Ishikawa (cell line): ENCODE results near the gene ADCY4.

Source experiments
- CEBPB ChIP-seq: IDR thresholded peaks from 2 replicates; pipeline ENCODE4 v1.6.1; 2012
- CREB1 ChIP-seq: IDR thresholded peaks from 2 replicates; pipeline ENCODE4 v1.6.1; 2012; ENCODE audit warnings: low read depth
- EGR1 ChIP-seq: IDR thresholded peaks from 2 replicates; pipeline ENCODE4 v1.6.1; 2012
- EP300 ChIP-seq: IDR thresholded peaks from 2 replicates; pipeline ENCODE4 v1.6.1; 2012; ENCODE audit warnings: borderline replicate concordance
- FOXM1 ChIP-seq: IDR thresholded peaks from 2 replicates; pipeline ENCODE4 v1.6.1; 2012; ENCODE audit warnings: low read depth, borderline replicate concordance
- NFIC ChIP-seq: IDR thresholded peaks from 2 replicates; pipeline ENCODE4 v1.6.1; 2012
- RAD21 ChIP-seq: IDR thresholded peaks from 2 replicates; pipeline ENCODE4 v1.6.1; 2012; ENCODE audit warnings: low read depth
- TAF1 ChIP-seq: IDR thresholded peaks from 2 replicates; pipeline ENCODE4 v1.6.1; 2012; ENCODE audit warnings: low read depth, mild to moderate bottlenecking
- TCF12 ChIP-seq: IDR thresholded peaks from 2 replicates; pipeline ENCODE4 v1.6.1; 2012; ENCODE audit warnings: low read depth
- TEAD4 ChIP-seq: IDR thresholded peaks from 2 replicates; pipeline ENCODE4 v1.6.1; 2012
- YY1 ChIP-seq: IDR thresholded peaks from 2 replicates; pipeline ENCODE4 v1.6.1; 2012; ENCODE audit warnings: low read depth
- ZBTB7A ChIP-seq: IDR thresholded peaks from 2 replicates; pipeline ENCODE4 v1.6.1; 2012; ENCODE audit warnings: low read depth
- TF ChIP-seq, protein P1 (sequence below): IDR thresholded peaks from 2 replicates; pipeline ENCODE4 v1.6.1; 2012
- TF ChIP-seq, protein P2 (sequence below): IDR thresholded peaks from 2 replicates; pipeline ENCODE4 v1.6.1; 2012; ENCODE audit warnings: low read depth, mild to moderate bottlenecking
- TF ChIP-seq, protein P3 (sequence below): IDR thresholded peaks from 2 replicates; pipeline ENCODE4 v1.6.1; 2012

The ADCY4 gene

DNA sequence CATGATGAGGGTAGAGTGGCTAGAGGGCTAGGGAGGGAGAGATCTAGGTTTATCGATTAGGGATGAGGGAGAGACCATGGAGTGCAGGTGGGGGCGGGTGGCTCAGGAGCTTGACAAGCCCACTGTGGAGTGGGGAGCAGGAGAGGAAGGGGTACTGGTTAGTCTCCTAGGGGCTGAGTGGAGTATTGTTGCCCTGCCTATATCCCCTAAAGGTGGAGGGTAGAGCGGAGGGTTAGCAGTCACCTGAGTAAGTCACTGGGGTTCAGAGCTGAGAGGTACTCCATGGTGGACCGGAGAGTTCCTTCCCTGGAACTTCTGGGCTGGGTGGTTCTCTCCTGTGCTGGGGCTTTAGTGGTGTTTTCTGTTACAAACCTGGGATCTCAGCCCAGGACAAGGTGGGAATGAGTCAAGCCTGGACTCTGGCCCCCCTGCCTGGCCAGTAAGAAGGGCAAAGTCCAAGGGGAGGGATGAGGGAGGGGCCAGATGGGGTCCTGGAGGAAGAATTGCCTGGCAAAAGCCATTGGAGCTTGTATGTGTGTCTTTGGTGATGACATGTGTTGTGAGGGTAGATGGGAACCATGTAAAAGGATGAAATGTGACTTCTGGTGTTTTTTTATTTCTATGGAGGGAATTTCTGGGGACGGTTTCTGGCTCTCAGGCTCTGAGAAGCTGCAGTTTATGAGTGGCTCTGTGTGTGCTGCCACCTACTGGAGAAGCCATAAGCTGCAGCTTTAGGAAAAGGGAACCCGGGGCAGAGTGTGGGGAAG lies 27.1 kb downstream of the ADCY4 start, which contains the start of gene CIDEB:
CIDEB (minus strand) TSS at position 403 of the 767 bp plus-strand sequence; CDS start at position 284, 119 bp downstream.
- no peak for TF ChIP-seq FOXM1
- TF ChIP-seq RAD21, result peak; percentile 53

DNA sequence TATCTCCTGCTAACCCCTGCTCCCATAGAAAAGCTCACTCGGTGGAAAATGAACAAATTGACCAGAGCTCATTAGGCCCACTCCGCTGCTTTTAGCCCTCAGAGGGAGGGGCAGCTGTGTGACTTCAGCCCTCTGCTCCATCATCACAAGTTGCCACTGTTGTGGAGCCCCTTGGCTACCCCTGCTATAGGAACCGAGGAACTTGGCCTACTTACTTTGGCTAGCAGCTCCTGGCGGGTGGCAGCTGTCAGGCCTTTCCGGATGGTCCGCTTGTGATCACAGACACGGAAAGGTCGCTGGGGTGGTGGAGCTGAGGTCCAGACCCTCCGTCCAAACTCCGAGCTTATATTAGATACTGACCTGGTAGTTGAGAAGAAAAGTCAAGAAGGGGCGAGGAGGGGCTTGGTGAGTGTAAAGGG lies 27.7 kb downstream of the ADCY4 start:
- TF ChIP-seq, protein P1, sequence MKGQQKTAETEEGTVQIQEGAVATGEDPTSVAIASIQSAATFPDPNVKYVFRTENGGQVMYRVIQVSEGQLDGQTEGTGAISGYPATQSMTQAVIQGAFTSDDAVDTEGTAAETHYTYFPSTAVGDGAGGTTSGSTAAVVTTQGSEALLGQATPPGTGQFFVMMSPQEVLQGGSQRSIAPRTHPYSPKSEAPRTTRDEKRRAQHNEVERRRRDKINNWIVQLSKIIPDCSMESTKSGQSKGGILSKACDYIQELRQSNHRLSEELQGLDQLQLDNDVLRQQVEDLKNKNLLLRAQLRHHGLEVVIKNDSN, result no peak
- TF ChIP-seq NFIC (no peak), EGR1 (no peak), YY1 (no peak), EP300 (no peak), CREB1 (no peak), FOXM1 (no peak), RAD21 (no peak), TAF1 (no peak), TEAD4 (no peak), ZBTB7A (no peak), TCF12 (no peak), CEBPB (no peak)
- TF ChIP-seq, protein P2, sequence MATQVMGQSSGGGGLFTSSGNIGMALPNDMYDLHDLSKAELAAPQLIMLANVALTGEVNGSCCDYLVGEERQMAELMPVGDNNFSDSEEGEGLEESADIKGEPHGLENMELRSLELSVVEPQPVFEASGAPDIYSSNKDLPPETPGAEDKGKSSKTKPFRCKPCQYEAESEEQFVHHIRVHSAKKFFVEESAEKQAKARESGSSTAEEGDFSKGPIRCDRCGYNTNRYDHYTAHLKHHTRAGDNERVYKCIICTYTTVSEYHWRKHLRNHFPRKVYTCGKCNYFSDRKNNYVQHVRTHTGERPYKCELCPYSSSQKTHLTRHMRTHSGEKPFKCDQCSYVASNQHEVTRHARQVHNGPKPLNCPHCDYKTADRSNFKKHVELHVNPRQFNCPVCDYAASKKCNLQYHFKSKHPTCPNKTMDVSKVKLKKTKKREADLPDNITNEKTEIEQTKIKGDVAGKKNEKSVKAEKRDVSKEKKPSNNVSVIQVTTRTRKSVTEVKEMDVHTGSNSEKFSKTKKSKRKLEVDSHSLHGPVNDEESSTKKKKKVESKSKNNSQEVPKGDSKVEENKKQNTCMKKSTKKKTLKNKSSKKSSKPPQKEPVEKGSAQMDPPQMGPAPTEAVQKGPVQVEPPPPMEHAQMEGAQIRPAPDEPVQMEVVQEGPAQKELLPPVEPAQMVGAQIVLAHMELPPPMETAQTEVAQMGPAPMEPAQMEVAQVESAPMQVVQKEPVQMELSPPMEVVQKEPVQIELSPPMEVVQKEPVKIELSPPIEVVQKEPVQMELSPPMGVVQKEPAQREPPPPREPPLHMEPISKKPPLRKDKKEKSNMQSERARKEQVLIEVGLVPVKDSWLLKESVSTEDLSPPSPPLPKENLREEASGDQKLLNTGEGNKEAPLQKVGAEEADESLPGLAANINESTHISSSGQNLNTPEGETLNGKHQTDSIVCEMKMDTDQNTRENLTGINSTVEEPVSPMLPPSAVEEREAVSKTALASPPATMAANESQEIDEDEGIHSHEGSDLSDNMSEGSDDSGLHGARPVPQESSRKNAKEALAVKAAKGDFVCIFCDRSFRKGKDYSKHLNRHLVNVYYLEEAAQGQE, result no peak
- TF ChIP-seq, protein P3, sequence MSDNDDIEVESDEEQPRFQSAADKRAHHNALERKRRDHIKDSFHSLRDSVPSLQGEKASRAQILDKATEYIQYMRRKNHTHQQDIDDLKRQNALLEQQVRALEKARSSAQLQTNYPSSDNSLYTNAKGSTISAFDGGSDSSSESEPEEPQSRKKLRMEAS, result no peak

DNA sequence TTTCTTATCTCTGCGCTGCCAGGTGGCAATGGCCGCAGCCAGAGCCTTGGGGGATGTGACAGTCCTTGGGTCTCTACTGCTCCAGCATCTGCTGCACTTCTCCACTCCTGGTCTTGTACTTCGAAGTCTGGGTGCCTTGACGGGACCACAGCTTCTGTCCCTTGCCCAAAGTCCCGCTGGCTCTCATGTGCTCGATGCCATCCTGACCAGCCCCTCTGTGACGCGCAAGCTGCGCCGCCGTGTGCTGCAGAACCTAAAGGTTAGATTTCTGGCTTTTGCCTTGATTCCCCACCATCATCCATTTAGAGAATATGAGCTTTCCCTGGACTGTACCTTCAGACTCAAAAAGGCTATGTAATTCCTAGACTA lies 30.9 kb downstream of the ADCY4 start:
- TF ChIP-seq RAD21, result no peak
- TF ChIP-seq, protein P2, result no peak
- TF ChIP-seq, protein P3, result no peak
- TF ChIP-seq CEBPB, result no peak
- TF ChIP-seq FOXM1, result no peak
- no peak for TF ChIP-seq TAF1
- no peak for TF ChIP-seq EP300
- no peak for TF ChIP-seq CREB1
- TF ChIP-seq ZBTB7A, result no peak
- no peak for TF ChIP-seq NFIC
- TF ChIP-seq EGR1, result no peak
- TF ChIP-seq, protein P1, result no peak
- TF ChIP-seq YY1, result no peak
- TF ChIP-seq TCF12, result no peak
- TF ChIP-seq TEAD4, result no peak

DNA sequence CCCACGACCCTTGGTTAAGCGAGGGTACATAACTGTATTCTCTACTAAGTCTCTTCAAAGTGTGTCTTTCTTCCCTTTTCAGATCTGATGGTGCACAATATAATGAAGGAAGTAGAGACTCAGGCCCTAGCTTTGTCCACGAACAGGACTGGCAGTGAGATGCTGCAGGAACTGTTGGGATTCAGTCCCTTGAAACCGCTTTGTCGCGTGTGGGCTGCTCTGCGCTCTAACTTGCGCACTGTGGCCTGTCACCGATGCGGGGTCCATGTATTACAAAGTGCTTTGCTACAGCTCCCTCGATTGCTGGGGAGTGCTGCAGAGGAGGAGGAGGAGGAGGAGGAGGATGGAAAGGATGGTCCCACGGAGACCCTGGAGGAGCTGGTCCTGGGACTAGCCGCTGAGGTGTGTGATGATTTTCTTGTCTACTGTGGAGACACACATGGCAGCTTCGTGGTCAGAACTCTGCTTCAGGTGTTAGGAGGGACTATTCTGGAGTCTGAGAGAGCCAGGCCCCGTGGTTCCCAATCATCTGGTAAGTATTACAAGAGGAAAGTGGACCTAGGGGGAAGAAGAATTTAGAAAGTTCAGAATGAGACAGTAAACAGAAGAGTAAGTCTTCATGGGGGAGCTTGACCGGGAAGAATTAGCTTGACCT lies 34.4 kb downstream of the ADCY4 start:
- TF ChIP-seq NFIC (no peak), TCF12 (no peak), RAD21 (no peak), TAF1 (no peak)

DNA sequence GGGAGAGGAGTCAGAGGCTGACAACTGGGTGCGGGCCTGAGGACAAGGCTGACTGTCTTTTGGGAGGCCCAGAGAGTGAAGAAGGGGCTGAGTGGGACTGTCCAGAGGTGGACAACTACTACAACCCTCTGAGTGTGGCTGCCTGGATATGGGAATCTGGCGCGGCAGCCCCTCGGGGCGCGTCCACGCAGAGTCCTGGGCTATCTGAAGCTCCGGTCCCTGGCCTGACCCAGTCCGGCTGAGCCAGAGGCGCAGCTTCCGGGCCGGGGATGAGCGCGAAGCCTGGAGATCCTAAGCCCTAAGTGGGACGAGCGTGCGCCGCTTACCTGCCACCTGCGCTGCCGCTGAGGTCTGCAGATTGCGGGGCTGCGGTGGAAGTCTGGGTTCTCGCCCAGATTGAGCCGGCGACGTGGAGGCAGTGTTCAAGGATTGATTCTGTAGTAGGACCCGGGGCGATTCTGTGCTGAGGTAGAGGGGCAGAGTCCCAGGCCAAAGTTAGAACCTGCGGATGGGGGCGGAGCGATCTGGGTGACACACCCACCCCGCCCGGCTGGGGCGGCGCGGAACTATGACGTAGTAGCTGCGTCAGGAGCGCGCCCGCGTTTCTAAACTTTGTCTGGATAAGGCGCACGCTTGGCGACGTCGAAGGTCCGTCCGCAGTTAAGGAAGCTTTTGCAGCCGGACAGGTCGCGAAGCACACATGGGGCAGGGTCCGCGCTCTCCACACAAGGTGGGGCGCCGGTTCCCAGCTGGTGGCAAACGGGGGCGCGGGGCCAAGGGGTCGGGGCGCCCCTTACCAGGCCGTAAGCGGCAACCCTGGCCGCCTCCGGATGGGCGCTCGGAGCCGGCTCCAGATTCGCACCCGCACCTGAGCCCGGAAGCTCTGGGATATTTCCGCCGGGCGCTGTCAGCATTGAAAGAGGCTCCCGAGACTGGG lies 35.3 kb downstream of the ADCY4 start, which contains the start of the genes DHRS1 and NOP9:
DHRS1 (minus strand) TSS at position 526 of the 937 bp plus-strand sequence. CDS start 674 bp downstream, outside the sequence.
NOP9 (plus strand) TSS at position 596 of the 937 bp plus-strand sequence; CDS start at position 701, 105 bp downstream.
- no peak for TF ChIP-seq ZBTB7A
- no peak for TF ChIP-seq TEAD4
- TF ChIP-seq, protein P3, result peak; percentile 91
- TF ChIP-seq, protein P1, result no peak
- peak; percentile 57 for TF ChIP-seq TCF12
- peak; percentile 65 for TF ChIP-seq TAF1
- peak; percentile 99 for TF ChIP-seq CREB1
- TF ChIP-seq YY1, result no peak
